ENCODE data around the gene SP140L. TPM values are rescaled to one million over a fixed set of nuclear protein-coding genes. Genes with fewer than 3 reads are reported as not detected.
A peak's percentile ranks its signal among the peaks of the same experiment; 100 is the strongest.
"Not testable (repeated sequence)": the region's sequence is repeated elsewhere in the genome, so short reads cannot be mapped to it uniquely, and the experiment has no call there.

SP140L gene
- total and polyA plus RNA-seq, 10 donors, result 32.0 to 85.7 (median 59.3) TPM

- peak overlapping the region in 3 of 8 donors; percentile 49 to 69 (median 53) for H3K27ac ChIP-seq
- peaks cover 28 to 71% (median 48%) of the 10 kb centered on the region in 6 donors for H3K4me1 ChIP-seq
- H3K27me3 ChIP-seq (replicated peaks in 1 of 7), result no peaks in the 10 kb centered on the region
- intact Hi-C loops (cut with DNase I; ENCODE audit: low total_unique reads), result no loop called here
- TF ChIP-seq POLR2A (IDR thresholded peaks at IDR 0.05), result no peak
- no peak for TF ChIP-seq POLR2AphosphoS5 (IDR thresholded peaks at IDR 0.05)
- TF ChIP-seq CTCF (IDR thresholded peaks at IDR 0.05 in 8 of 11, conservative IDR thresholded peaks at IDR 0.05 in 3 of 11), result no peak
- H3K4me3 ChIP-seq, result no peak overlapping the region
- H3K36me3 ChIP-seq, result peaks cover 0 to 68% (median 13%) of the 10 kb centered on the region in 6 donors
- 88 to 99% (median 98%) methylated on average over 2 of the region's 2 CpGs for WGBS, 5 donors
- H3K9me3 ChIP-seq, result peaks cover 2 to 40% (median 22%) of the 10 kb centered on the region in 8 donors
- DNase-seq, result no peak
Measured at GRCh38 chr2:230435431-230435830, 108.4 kb downstream of the SP140L start.

- DNase-seq; intact Hi-C loops (cut with DNase I; ENCODE audit: low total_unique reads): not testable (repeated sequence)
- H3K4me3 ChIP-seq, result peak overlapping the region in 1 of 8 donors; percentile 40
Measured at GRCh38 chr2:230439121-230439520, 112.1 kb downstream of the SP140L start.

GRCh38 chr2:230439590-230439989, 112.6 kb downstream of the SP140L start:
- WGBS, 5 donors, result 1 to 10% (median 3%) methylated on average over 2 of the region's 2 CpGs

More at GRCh38 chr2:230439121-230439520, 112.1 kb downstream of the SP140L start:
- Histone ChIP-seq H3K9me3 (peaks cover 0 to 24% (median 16%) of the 10 kb centered on the region in 8 donors), H3K27ac (peak overlapping the region in 7 of 8 donors; percentile 55 to 94 (median 83)), H3K4me1 (peaks cover 33 to 71% (median 56%) of the 10 kb centered on the region in 6 donors), H3K36me3 (peaks cover 0 to 52% (median 24%) of the 10 kb centered on the region in 6 donors)
- H3K27me3 ChIP-seq (replicated peaks in 1 of 7), result not testable (repeated sequence)

GRCh38 chr2:230441227-230441897, 114.4 kb downstream of the SP140L start:
- intact Hi-C loops (cut with DNase I; ENCODE audit: low total_unique reads), result no loop called here
- peak overlapping the region; percentile 55 to 94 (median 82) for H3K27ac ChIP-seq
- peak; percentile 83 for DNase-seq

More at GRCh38 chr2:230439590-230439989, 112.6 kb downstream of the SP140L start:
- H3K9me3 ChIP-seq, result peaks cover 0 to 24% (median 16%) of the 10 kb centered on the region in 8 donors
- TF ChIP-seq POLR2A (IDR thresholded peaks at IDR 0.05), result no peak
- no peak for TF ChIP-seq CTCF (IDR thresholded peaks at IDR 0.05 in 8 of 11, conservative IDR thresholded peaks at IDR 0.05 in 3 of 11)
- intact Hi-C loops (cut with DNase I; ENCODE audit: low total_unique reads), result no loop called here
- H3K36me3 ChIP-seq, result peaks cover 0 to 56% (median 29%) of the 10 kb centered on the region in 6 donors
- H3K4me1 ChIP-seq, result peaks cover 33 to 71% (median 55%) of the 10 kb centered on the region in 6 donors
- H3K4me3 ChIP-seq, result peak overlapping the region in 1 of 8 donors; percentile 40
- H3K27ac ChIP-seq, result peak overlapping the region; percentile 55 to 94 (median 82)
- DNase-seq, result no peak
- H3K27me3 ChIP-seq (replicated peaks in 1 of 7), result no peaks in the 10 kb centered on the region

More at GRCh38 chr2:230441227-230441897, 114.4 kb downstream of the SP140L start:
- H3K4me1 ChIP-seq, result peaks cover 33 to 79% (median 61%) of the 10 kb centered on the region in 6 donors
- peak overlapping the region in 1 of 8 donors; percentile 47 for H3K4me3 ChIP-seq
- H3K27me3 ChIP-seq (replicated peaks in 1 of 7), result no peaks in the 10 kb centered on the region
- 25 to 40% (median 34%) methylated on average over 4 of the region's 4 CpGs for WGBS, 5 donors
- peak in 1 of 3 donors; percentile 95 for TF ChIP-seq POLR2AphosphoS5 (IDR thresholded peaks at IDR 0.05)
- peak in 1 of 11 experiments; percentile 11 for TF ChIP-seq CTCF (IDR thresholded peaks at IDR 0.05 in 8 of 11, conservative IDR thresholded peaks at IDR 0.05 in 3 of 11)
- peak in 1 of 3 donors; percentile 22 for TF ChIP-seq POLR2A (IDR thresholded peaks at IDR 0.05)
- H3K36me3 ChIP-seq, result peaks cover 0 to 63% (median 38%) of the 10 kb centered on the region in 6 donors
- H3K9me3 ChIP-seq, result peaks cover 0 to 15% (median 6%) of the 10 kb centered on the region in 8 donors
